NCI-H82 treated with DMSO at 0.1 percent for 48 hours (cell line): ENCODE results near the gene NUP58.

Source experiments
- DNase-seq: peaks from one replicate; lab custom pipeline; 2025; ENCODE audit not compliant: unreplicated experiment; lab: John Stamatoyannopoulos, UW

NUP58 gene, protein sequence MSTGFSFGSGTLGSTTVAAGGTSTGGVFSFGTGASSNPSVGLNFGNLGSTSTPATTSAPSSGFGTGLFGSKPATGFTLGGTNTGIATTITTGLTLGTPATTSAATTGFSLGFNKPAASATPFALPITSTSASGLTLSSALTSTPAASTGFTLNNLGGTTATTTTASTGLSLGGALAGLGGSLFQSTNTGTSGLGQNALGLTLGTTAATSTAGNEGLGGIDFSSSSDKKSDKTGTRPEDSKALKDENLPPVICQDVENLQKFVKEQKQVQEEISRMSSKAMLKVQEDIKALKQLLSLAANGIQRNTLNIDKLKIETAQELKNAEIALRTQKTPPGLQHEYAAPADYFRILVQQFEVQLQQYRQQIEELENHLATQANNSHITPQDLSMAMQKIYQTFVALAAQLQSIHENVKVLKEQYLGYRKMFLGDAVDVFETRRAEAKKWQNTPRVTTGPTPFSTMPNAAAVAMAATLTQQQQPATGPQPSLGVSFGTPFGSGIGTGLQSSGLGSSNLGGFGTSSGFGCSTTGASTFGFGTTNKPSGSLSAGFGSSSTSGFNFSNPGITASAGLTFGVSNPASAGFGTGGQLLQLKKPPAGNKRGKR

GRCh38 chr13:25301347-25302113, at the start of gene NUP58:
Gene NUP58, plus strand, starts transcription at chr13:25301625. Its CDS starts 149 bp downstream, at chr13:25301774.
- DNase-seq = peak; percentile 89

DNA sequence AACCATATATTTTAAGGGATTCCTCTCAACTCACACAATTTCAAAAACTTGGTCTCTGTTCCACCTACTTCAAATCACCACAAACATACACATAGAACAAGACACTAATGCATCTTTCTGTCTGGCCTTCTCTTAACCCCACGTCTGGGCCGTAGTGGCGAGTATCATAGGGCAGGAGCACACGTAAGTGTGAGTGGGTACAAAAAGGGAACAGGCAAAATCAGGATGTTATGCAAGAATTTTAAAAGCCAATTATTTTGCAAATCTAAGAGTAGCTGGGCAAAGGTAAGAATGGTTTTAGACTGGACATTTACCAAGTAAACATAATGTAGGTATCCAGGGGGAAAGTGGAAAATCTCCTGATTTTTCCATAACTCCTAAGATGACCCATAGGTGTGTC, 49.2 kb upstream of the NUP58 start:
- DNase-seq = no peak

DNA sequence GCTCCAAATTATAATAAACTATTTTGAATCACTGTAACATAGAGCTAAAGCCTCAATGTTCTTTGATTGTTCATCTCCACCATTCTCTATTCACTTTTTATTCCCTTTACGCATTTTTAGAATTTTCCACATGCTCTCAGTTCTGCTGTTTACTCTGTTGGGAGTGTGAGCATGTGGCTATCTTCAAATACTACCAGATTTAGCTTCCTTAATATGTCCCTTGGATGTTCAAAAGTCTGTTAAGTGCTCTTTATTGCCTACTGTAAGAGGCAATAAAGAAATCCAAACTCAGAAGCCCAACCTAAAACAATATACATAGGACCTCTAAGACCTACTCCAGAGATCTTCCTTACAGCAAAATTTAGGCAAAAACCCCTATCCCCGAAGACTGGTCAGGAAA, 48.7 kb upstream of the NUP58 start:
- no peak for DNase-seq

- no peak for DNase-seq
Measured at GRCh38 chr13:25253702-25254101, 47.7 kb upstream of the NUP58 start.

- no peak for DNase-seq
Measured at GRCh38 chr13:25262261-25262660, 39.2 kb upstream of the NUP58 start.

GRCh38 chr13:25266706-25267105, 34.7 kb upstream of the NUP58 start:
- no peak for DNase-seq

- no peak for DNase-seq
Measured at GRCh38 chr13:25267715-25268114, 33.7 kb upstream of the NUP58 start.

- no peak for DNase-seq
Measured at GRCh38 chr13:25268561-25268960, 32.9 kb upstream of the NUP58 start.

DNA sequence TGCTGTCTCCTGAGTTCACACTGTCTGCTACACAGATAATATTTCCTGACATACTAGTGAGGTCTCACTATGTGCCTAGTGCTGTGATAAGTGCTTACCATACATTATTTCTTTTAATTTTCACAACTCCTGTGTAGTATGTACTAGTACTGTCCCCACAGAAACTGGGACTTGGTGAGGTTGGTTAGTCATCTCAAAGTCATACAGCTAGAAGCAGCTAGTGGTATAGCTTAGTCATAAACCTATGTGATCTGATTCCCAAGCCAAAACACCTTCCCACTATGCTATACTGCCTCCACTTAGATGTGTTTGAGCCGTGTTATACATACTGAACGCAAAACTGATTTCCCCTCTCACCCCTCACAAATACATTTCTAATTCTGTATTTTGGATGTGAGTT, 24.7 kb upstream of the NUP58 start:
- DNase-seq = no peak

DNA sequence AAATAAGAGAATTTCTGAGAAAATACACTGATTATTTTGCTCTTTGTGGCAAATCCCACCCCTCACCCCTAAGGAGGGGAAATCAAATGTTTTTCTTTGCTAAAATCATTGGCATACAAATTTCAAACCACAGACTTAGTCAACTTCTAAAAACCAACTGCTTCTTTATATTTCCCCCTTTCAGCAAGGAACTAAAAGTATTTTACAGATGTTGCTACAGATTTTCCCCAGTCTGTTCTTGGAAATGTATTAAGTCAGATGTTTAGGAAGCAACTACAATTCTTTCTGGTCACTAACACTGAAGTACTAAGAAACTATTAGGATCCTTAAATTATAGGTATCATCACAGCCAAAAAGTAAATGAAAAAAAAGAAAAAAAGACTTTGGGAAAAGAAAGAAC, 21.0 kb upstream of the NUP58 start:
- DNase-seq = no peak

- no peak for DNase-seq
Measured at GRCh38 chr13:25281193-25281934, 20.1 kb upstream of the NUP58 start.

DNA sequence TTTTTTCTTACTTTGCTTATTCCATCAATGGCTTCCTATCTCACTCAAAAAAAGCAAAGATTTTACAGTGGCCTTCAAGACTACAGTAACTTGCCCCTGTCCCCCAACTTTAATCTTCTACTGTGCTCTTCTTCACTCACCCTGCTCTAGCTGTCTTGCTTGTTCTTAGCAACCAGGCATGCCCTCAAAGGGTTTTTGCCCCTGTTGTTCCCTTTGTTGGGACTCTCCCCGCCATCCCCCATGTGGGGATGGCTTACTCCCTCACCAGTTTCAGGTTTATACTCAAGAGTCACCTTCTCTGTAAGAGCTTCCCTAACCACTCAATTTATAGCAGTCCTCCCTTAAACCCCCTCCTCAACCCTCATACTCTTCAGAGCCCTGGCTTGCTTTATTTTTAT, 19.5 kb upstream of the NUP58 start:
- DNase-seq = no peak

DNA sequence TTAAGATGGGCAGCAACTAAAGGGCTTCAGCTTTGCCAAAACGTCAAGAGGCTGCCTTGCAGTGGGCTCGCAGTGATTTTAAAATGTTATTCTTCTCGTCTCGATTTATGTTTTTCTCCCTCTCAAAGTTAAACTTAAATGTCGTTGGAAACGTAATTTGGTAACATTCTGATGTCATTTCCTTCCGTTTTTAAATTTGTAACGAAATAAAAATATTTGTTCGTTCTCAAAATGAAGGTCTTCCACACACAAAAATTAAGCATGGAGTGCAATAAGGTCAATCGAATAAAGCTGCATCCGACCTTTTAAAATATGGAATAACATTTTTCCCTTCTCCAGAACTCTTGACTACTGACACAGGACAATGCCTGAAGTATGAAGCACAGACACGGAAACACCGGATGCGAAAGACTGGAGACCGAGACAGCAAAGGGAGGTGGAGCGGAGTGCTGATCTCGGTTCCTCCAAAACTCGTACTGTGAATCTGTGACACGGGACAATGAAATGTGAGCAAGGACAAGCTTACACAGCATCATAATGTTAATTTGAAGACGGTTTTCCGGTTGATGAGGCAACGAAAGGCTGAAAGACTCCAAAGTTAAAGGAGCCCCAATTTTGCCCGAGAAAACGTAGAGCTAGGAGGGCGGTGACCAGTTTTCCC, 15.0 kb upstream of the NUP58 start:
- peak; percentile 37 for DNase-seq

DNA sequence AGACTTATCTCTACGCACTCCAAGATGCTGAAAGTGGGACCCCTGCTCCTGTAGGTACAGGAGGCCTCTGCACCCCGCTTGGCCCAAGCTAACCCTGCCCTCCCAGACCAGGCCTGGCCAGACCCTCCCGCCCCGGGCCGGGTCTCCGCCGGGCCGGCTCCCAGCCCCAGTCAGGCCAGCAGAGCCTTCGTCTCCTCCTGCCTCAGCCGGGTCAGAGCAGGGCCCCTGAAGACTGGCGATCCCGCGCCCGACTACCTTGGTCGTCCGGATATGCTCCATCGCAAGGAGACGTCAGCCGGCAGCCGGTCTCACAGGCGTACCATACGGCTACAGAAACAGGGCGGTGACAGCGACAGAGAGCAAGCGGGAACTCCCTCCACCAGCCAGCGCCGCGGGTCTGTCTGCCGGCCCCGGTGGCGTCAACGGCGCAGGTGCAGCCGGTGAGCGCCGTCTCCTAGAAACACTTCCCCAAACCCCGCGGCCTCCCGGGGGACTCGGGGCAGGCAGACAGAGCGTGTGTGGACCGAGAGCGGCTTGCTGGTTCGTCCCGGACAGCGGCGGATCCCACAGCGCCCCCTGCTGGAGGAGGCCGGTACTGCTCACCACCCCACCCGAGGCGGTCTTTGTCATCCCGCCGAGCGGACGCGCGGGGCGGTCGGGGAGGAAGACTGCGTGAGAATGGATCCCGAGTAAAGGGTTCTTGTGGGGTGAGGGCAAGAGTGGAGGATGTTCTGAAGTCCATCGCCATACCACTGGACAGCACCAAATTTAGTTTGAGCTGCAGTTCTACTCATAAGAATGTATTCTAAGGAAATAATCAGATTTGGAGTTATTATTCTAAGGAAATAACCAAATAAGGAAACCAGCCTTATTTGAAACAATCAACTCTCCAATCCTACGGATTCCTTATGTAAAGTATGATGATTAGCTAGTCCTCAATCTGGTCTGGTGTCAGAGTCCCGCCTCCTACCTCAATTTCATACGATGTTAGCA, 14.2 kb upstream of the NUP58 start, which contains the start of gene MTMR6:
Gene MTMR6, minus strand, starts transcription at position 520 of the 993 bp plus-strand sequence. Its CDS starts 241 bp downstream, at position 279.
- peak; percentile 86 for DNase-seq

GRCh38 chr13:25288966-25289365, 12.5 kb upstream of the NUP58 start:
- no peak for DNase-seq

- peak; percentile 91 for DNase-seq
Measured at GRCh38 chr13:25291691-25292090, 9.7 kb upstream of the NUP58 start.

DNA sequence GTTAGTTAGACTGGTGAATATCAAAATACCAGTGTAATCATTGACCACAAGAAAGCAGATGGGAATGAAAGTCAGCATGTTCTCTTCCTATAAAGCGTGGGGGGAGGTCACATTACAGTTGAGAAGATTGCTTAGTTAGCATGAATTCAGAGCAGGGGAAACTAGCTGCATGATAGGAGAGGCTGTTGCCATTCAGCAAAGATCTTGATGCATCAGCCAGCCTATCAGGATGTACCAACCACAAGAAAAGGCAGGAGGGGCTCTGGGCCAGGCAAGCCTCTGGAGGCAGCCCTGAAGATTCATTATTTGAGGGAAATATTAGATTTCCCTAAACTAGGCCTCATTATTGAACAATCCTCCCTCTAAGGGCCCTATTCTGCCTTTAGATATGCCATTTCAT, 9.1 kb upstream of the NUP58 start:
- DNase-seq = peak; percentile 93

DNA sequence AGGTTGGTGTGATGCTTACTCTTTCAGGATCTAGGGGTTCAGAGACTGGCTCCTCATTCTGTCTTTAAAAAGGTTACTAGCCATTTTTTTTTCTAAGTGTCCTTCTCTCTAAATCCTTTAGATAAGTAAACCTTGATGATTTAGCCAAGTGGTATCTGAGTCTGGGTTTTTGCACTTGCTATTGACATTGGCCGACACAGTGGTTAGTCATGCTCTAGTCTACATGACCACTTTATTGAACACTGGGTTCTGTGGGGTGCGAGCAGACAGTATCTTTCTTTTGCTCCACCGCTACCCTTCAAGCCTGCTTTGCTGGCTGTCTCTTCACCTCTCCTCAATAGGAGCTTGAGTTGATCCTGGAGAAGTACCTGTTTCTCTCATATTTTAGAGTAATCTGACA, 6.2 kb upstream of the NUP58 start:
- DNase-seq = no peak

DNA sequence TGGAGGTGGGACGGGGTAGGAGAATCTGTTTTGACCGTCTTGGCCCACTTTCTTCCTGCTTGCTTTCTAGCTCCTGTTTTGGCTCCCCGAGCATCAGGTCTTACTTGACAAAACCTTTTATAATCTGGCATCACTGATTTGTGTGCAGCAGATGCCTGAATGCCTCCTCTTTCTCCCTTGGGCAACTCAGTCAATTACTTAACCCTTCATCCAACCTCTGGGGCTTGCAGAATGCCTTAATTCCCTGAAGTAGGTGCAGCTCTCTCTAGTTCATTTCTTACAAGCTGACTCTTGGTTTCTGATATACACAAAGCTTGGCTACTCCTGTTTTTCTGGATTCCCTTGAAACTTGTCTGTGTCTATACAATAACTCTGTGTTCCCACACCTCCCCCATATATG, 5.7 kb upstream of the NUP58 start:
- DNase-seq = peak; percentile 95
